KMS-11 (cell line): ENCODE data around the gene OR2F2.

Experiments used
- H2AFZ ChIP-seq: fragments of 200-600 bp; sonication (generic); 2 replicates; pipeline ENCODE4 v1.6.1; 2016; ENCODE audit warnings: antibody characterized with exemption, mixed run types, low read depth
- H3K27ac ChIP-seq: fragments of 200-600 bp; sonication (generic); 2 replicates; pipeline ENCODE4 v1.6.1; 2016; ENCODE audit warnings: mild to moderate bottlenecking, mixed run types
- H3K27me3 ChIP-seq: fragments of 200-600 bp; sonication (generic); 2 replicates; pipeline ENCODE4 v1.6.1; 2017; ENCODE audit warnings: mild to moderate bottlenecking, low read depth, mixed run types, moderate library complexity; ENCODE audit not compliant: insufficient read depth
- H3K36me3 ChIP-seq: fragments of 200-600 bp; sonication (generic); 2 replicates; pipeline ENCODE4 v1.6.1; 2017; ENCODE audit warnings: mild to moderate bottlenecking, mixed run types; ENCODE audit not compliant: insufficient read depth
- H3K4me1 ChIP-seq: fragments of 200-600 bp; sonication (generic); 2 replicates; pipeline ENCODE4 v1.6.1; 2016; ENCODE audit warnings: mild to moderate bottlenecking, low read depth, mixed run types; ENCODE audit not compliant: poor library complexity, severe bottlenecking
- H3K4me2 ChIP-seq: fragments of 200-600 bp; sonication (generic); 2 replicates; pipeline ENCODE4 v1.7.0; 2016; ENCODE audit warnings: mild to moderate bottlenecking, mixed run types
- H3K4me3 ChIP-seq: fragments of 200-600 bp; sonication (generic); IDR thresholded peaks from 2 replicates; pipeline ENCODE4 v1.6.1; 2017; ENCODE audit warnings: low read depth, low read length, mixed read lengths; ENCODE audit not compliant: insufficient read depth
- H3K79me2 ChIP-seq: fragments of 200-600 bp; sonication (generic); 2 replicates; pipeline ENCODE4 v1.6.1; 2016; ENCODE audit warnings: low read depth, mixed run types; ENCODE audit not compliant: insufficient read depth
- H3K9ac ChIP-seq: fragments of 200-600 bp; sonication (generic); 2 replicates; pipeline ENCODE4 v1.6.1; 2016; ENCODE audit warnings: mild to moderate bottlenecking, mixed run types
- H4K20me1 ChIP-seq: fragments of 200-600 bp; sonication (generic); 2 replicates; pipeline ENCODE4 v1.6.1; 2016; ENCODE audit warnings: mild to moderate bottlenecking, mixed run types; ENCODE audit not compliant: insufficient read depth
- TF ChIP-seq, protein P1 (sequence below): fragments of 200-600 bp; sonication (generic); conservative IDR thresholded peaks from 2 replicates; pipeline ENCODE4 v1.6.1; 2017; ENCODE audit warnings: low read depth, mild to moderate bottlenecking, antibody characterized with exemption, low read length, moderate library complexity, mixed read lengths

Gene OR2F2

DNA sequence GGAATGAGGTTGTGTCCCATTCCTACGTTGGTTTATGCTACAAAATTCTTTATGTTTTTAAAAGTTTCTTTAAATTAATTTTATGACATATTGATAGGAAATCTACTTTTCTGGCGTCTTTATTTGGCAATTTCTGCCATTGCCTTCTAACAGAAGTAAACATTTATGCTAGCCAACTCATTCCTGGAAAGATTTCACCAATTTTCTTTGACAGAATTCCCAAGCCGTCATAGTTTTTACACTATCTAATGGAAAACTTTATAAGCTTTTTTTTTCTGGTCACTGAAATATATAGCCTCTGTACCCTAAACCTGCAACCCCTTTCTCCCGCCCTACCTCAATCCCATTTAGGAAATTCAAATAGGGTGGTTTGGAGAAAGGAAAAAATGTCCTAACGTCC is 26.9 kb upstream of the OR2F2 start:
- Histone ChIP-seq H3K27ac (no peak overlapping the region), H3K27me3 (no peaks in the 10 kb centered on the region), H3K36me3 (no peaks in the 10 kb centered on the region), H3K4me1 (no peaks in the 10 kb centered on the region), H3K4me2 (no peak overlapping the region), H2AFZ (no peak overlapping the region), H3K4me3 (no peak overlapping the region), H4K20me1 (no peaks in the 10 kb centered on the region), H3K79me2 (no peaks in the 10 kb centered on the region), H3K9ac (no peak overlapping the region)
- TF ChIP-seq, protein P1, sequence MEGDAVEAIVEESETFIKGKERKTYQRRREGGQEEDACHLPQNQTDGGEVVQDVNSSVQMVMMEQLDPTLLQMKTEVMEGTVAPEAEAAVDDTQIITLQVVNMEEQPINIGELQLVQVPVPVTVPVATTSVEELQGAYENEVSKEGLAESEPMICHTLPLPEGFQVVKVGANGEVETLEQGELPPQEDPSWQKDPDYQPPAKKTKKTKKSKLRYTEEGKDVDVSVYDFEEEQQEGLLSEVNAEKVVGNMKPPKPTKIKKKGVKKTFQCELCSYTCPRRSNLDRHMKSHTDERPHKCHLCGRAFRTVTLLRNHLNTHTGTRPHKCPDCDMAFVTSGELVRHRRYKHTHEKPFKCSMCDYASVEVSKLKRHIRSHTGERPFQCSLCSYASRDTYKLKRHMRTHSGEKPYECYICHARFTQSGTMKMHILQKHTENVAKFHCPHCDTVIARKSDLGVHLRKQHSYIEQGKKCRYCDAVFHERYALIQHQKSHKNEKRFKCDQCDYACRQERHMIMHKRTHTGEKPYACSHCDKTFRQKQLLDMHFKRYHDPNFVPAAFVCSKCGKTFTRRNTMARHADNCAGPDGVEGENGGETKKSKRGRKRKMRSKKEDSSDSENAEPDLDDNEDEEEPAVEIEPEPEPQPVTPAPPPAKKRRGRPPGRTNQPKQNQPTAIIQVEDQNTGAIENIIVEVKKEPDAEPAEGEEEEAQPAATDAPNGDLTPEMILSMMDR: no peak

DNA sequence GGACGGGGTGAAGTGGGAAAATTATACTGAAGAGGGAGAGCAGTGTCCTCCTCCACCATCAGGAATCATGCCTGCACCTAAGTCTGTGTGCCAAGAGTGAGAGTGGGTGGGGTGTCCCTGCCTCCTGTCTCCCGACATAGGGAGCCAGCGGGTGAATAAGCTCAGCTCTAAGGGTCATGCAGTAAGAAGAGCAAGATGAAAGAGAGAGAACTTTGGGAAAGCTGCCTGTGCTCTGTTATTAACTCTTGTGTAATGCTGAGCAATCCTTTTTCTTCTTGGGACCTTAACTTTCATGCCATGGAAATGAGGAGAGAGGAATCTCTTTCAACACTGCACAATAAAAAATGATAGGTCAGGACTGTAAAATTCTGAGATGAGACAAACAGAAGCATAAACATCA is 25.2 kb upstream of the OR2F2 start:
- TF ChIP-seq, protein P1: no peak
- Histone ChIP-seq H3K27me3 (no peaks in the 10 kb centered on the region), H3K4me2 (no peak overlapping the region)

DNA sequence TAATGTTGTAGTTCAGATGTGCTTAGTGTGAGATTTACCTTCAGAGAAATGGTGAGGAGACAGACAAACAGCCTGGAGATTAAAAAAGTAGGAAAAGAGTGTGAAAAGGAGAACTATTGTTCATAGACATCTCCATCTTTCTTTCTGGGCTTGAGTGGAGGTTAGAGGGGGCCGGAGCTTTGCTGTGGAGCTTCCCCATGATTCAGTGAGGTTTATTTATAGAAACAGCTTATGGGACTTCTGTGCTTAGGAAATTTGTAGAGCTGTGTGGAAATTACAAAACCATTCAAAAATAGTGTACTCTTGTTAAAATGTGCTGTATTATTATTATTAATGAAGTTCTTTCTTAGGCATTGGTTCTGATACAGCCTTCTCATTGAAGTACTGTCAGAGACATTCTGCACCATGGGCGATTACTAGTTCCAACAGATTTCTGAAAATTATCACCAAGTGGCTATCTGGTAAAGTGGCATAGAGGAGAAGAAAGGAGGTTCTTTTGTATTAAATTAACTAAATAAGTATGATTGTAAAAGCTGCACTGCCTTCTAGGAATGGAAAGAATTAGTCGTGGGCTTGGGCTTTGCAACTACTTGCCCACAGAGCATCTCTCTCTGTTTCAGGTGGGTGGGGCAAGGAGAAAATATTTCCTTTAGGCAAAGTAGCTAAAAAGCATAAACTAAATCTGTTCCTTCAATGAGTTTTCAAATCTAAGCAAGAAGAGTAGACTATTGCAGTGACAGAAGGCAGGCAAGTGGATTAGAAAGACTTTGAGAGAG is 24.4 kb upstream of the OR2F2 start:
- Histone ChIP-seq H3K36me3 (no peaks in the 10 kb centered on the region), H3K4me1 (no peaks in the 10 kb centered on the region), H3K79me2 (no peaks in the 10 kb centered on the region), H3K27me3 (no peaks in the 10 kb centered on the region), H4K20me1 (no peaks in the 10 kb centered on the region), H3K9ac (no peak overlapping the region), H3K4me3 (no peak overlapping the region), H3K27ac (no peak overlapping the region), H2AFZ (no peak overlapping the region), H3K4me2 (no peak overlapping the region)
- TF ChIP-seq, protein P1: no peak

More for the DNA sequence above, 25.2 kb upstream of the OR2F2 start:
- Histone ChIP-seq H3K27ac (no peak overlapping the region), H4K20me1 (no peaks in the 10 kb centered on the region), H3K9ac (no peak overlapping the region), H2AFZ (no peak overlapping the region), H3K36me3 (no peaks in the 10 kb centered on the region), H3K79me2 (no peaks in the 10 kb centered on the region), H3K4me3 (no peak overlapping the region), H3K4me1 (no peaks in the 10 kb centered on the region)

DNA sequence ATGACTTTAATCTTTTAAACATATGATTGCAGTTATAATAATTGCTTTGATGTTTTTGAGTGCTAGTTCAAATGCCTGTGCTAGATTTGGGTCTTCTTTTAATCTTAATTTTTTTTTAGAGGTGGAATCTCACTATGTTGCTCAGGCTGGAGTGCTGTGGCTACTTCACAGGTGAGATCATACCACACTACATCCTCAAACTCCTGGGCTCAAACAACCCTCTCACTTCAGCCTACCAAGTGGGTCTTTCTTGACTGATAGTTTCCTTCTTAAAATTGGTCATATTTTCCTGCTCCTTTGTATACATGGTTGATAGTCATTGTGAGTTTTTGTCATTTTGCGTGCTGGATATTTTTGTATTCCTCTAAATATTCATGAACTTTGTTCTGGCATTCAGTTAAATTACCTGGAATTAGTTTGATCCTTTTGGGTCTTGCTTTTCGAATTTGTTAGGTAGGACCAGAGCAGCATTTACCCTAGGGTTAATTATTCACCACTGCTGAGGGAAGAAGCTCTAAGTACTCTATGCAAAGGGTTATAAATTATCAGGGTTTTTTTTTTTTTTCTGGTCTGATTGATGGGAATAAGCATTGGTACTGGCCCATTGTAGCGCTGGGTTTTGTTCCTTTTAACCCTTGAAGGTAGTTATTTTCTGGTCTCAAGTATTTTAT is 21.0 kb upstream of the OR2F2 start:
- Histone ChIP-seq H4K20me1 (no peaks in the 10 kb centered on the region), H3K27ac (no peak overlapping the region), H3K4me3 (no peak overlapping the region), H3K79me2 (no peaks in the 10 kb centered on the region), H3K36me3 (no peaks in the 10 kb centered on the region), H2AFZ (no peak overlapping the region), H3K9ac (no peak overlapping the region), H3K4me2 (no peak overlapping the region), H3K4me1 (no peaks in the 10 kb centered on the region), H3K27me3 (no peaks in the 10 kb centered on the region)
- TF ChIP-seq, protein P1: no peak
